Measurements from ENCODE around the gene LUZP1. TPM values are rescaled to one million over a fixed set of nuclear protein-coding genes. Genes with fewer than 3 reads are reported as not detected.

Gene LUZP1
- polyA plus RNA-seq, 1 of the 3 experiments (the other 2 are of a cell fraction) = 8.9 TPM

DNA sequence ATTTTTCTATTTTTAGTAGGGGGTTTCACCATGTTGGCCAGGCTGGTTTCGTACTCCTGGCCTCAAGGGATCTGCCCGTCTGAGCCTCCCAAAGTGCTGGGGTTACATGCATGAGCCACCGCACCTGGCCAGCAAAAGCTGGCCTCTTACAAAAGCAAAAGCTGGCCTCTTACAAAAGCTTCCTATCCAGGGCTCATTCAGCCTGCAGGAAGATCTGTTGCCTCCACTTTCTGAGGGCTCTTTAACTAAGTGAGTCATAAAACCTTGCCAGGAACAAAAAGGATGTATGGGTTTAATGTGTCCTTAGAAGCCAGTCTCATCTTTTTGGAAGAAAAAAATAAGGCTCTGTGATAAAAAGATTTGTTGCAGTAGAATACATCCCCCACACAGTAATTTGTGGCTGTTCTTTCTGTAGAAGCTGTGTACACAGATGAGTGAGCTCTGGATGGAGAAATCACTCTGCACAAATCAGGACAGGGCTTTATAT is 33.6 kb upstream of the LUZP1 start:
- WGBS (ENCODE audit: low lambda C conversion rate) = 26% methylated on average over 3 of the region's 3 CpGs
- POLR2A ChIA-PET = interaction anchor here (0.6 kb wide), 1 partner anchor 519 kb away, joined by 8 read pairs; no protein-coding TSS in a partner anchor
- DNase-seq = no peak

More for the DNA sequence above, 33.6 kb upstream of the LUZP1 start:
- Histone ChIP-seq H3K9me3 (no peaks in the 10 kb centered on the region), H3K9me2 (no peaks in the 10 kb centered on the region), H3K4me3 (ENCODE audit: low read depth in 2 of 2, low read length in 1 of 2) (no peak overlapping the region), H3K79me2 (ENCODE audit: insufficient read depth) (no peaks in the 10 kb centered on the region), H2AFZ (ENCODE audit: low read depth) (no peak overlapping the region), H4K20me1 (ENCODE audit: insufficient read depth) (no peaks in the 10 kb centered on the region), H3K27ac (ENCODE audit: low read depth in 2 of 2, low read length in 1 of 2) (peak overlapping the region in 1 of 2 experiments; percentile 25; a peak in 2 of 4 replicates), H3F3A (replicated peaks; ENCODE audit: insufficient read depth) (peaks cover 24% of the 10 kb centered on the region), H3K9ac (no peak overlapping the region; the same call in 1 of the 2 replicates), H3K4me1 (ENCODE audit: control insufficient read depth in 1 of 2, insufficient read depth in 2 of 2, low read depth in 1 of 2, low read length in 1 of 2) (peaks cover 0 to 10% of the 10 kb centered on the region in 2 experiments; a peak in 2 of 4 replicates), H3K36me3 (replicated peaks in 1 of 2; ENCODE audit: control insufficient read depth in 1 of 2, insufficient read depth in 2 of 2, low read length in 1 of 2) (no peaks in the 10 kb centered on the region), H3K4me2 (peak overlapping the region; percentile 20; the same call in 1 of the 2 replicates), H3K27me3 (ENCODE audit: insufficient read depth) (no peaks in the 10 kb centered on the region)
- CTCF ChIA-PET = interaction anchor here (3.7 kb wide), 1 partner anchor 17 kb away, joined by 19 read pairs; no protein-coding TSS in a partner anchor
- no peak for TF ChIP-seq NFIC (IDR thresholded peaks at IDR 0.05; ENCODE audit: borderline replicate concordance)
- no peak for TF ChIP-seq TAF1 (IDR thresholded peaks at IDR 0.05; ENCODE audit: borderline replicate concordance, low read depth, low read length)
- TF ChIP-seq, protein P1, sequence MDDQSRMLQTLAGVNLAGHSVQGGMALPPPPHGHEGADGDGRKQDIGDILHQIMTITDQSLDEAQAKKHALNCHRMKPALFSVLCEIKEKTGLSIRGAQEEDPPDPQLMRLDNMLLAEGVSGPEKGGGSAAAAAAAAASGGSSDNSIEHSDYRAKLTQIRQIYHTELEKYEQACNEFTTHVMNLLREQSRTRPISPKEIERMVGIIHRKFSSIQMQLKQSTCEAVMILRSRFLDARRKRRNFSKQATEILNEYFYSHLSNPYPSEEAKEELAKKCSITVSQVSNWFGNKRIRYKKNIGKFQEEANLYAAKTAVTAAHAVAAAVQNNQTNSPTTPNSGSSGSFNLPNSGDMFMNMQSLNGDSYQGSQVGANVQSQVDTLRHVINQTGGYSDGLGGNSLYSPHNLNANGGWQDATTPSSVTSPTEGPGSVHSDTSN (IDR thresholded peaks at IDR 0.05) = no peak
- peak; percentile 33; the same call in 1 of the 2 replicates for TF ChIP-seq FOSL2 (IDR thresholded peaks at IDR 0.05; ENCODE audit: borderline replicate concordance, low read depth)
- TF ChIP-seq SIN3A (IDR thresholded peaks at IDR 0.05; ENCODE audit: borderline replicate concordance, low read depth, low read length) = no peak
- TF ChIP-seq RXRA (IDR thresholded peaks at IDR 0.05; ENCODE audit: borderline replicate concordance, low read depth) = no peak
- TF ChIP-seq, protein P2, sequence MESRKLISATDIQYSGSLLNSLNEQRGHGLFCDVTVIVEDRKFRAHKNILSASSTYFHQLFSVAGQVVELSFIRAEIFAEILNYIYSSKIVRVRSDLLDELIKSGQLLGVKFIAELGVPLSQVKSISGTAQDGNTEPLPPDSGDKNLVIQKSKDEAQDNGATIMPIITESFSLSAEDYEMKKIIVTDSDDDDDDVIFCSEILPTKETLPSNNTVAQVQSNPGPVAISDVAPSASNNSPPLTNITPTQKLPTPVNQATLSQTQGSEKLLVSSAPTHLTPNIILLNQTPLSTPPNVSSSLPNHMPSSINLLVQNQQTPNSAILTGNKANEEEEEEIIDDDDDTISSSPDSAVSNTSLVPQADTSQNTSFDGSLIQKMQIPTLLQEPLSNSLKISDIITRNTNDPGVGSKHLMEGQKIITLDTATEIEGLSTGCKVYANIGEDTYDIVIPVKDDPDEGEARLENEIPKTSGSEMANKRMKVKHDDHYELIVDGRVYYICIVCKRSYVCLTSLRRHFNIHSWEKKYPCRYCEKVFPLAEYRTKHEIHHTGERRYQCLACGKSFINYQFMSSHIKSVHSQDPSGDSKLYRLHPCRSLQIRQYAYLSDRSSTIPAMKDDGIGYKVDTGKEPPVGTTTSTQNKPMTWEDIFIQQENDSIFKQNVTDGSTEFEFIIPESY (IDR thresholded peaks at IDR 0.05; ENCODE audit: borderline replicate concordance, low read depth) = no peak
- no peak for TF ChIP-seq RCOR1 (IDR thresholded peaks at IDR 0.05; ENCODE audit: low read length)
- TF ChIP-seq, protein P3, sequence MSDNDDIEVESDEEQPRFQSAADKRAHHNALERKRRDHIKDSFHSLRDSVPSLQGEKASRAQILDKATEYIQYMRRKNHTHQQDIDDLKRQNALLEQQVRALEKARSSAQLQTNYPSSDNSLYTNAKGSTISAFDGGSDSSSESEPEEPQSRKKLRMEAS (IDR thresholded peaks at IDR 0.05; ENCODE audit: low read depth) = no peak
- TF ChIP-seq, protein P4, sequence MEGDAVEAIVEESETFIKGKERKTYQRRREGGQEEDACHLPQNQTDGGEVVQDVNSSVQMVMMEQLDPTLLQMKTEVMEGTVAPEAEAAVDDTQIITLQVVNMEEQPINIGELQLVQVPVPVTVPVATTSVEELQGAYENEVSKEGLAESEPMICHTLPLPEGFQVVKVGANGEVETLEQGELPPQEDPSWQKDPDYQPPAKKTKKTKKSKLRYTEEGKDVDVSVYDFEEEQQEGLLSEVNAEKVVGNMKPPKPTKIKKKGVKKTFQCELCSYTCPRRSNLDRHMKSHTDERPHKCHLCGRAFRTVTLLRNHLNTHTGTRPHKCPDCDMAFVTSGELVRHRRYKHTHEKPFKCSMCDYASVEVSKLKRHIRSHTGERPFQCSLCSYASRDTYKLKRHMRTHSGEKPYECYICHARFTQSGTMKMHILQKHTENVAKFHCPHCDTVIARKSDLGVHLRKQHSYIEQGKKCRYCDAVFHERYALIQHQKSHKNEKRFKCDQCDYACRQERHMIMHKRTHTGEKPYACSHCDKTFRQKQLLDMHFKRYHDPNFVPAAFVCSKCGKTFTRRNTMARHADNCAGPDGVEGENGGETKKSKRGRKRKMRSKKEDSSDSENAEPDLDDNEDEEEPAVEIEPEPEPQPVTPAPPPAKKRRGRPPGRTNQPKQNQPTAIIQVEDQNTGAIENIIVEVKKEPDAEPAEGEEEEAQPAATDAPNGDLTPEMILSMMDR (IDR thresholded peaks at IDR 0.05) = no peak
- TF ChIP-seq CHD2 (IDR thresholded peaks at IDR 0.05; ENCODE audit: low read length, partially characterized antibody) = no peak
- TF ChIP-seq ELF1 (IDR thresholded peaks at IDR 0.05) = no peak
- no peak for TF ChIP-seq RFX5 (IDR thresholded peaks at IDR 0.05; ENCODE audit: low read length)
- no peak for TF ChIP-seq TEAD4 (IDR thresholded peaks at IDR 0.05; ENCODE audit: borderline replicate concordance, insufficient read depth)
- TF ChIP-seq EP300 (IDR thresholded peaks at IDR 0.05; ENCODE audit: borderline replicate concordance in 1 of 2, low read depth in 1 of 2, low read length in 1 of 2) = no peak
- TF ChIP-seq JUND (IDR thresholded peaks at IDR 0.05) = peak; percentile 37
- peak; percentile 31; the same call in 1 of the 2 replicates for TF ChIP-seq TCF12 (IDR thresholded peaks at IDR 0.05)
- TF ChIP-seq GATA2 (CRISPR knock-in tag; IDR thresholded peaks at IDR 0.05) = no peak
- TF ChIP-seq, protein P5, sequence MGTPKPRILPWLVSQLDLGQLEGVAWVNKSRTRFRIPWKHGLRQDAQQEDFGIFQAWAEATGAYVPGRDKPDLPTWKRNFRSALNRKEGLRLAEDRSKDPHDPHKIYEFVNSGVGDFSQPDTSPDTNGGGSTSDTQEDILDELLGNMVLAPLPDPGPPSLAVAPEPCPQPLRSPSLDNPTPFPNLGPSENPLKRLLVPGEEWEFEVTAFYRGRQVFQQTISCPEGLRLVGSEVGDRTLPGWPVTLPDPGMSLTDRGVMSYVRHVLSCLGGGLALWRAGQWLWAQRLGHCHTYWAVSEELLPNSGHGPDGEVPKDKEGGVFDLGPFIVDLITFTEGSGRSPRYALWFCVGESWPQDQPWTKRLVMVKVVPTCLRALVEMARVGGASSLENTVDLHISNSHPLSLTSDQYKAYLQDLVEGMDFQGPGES (IDR thresholded peaks at IDR 0.05; ENCODE audit: low read depth, low read length) = no peak
- TF ChIP-seq, protein P6, sequence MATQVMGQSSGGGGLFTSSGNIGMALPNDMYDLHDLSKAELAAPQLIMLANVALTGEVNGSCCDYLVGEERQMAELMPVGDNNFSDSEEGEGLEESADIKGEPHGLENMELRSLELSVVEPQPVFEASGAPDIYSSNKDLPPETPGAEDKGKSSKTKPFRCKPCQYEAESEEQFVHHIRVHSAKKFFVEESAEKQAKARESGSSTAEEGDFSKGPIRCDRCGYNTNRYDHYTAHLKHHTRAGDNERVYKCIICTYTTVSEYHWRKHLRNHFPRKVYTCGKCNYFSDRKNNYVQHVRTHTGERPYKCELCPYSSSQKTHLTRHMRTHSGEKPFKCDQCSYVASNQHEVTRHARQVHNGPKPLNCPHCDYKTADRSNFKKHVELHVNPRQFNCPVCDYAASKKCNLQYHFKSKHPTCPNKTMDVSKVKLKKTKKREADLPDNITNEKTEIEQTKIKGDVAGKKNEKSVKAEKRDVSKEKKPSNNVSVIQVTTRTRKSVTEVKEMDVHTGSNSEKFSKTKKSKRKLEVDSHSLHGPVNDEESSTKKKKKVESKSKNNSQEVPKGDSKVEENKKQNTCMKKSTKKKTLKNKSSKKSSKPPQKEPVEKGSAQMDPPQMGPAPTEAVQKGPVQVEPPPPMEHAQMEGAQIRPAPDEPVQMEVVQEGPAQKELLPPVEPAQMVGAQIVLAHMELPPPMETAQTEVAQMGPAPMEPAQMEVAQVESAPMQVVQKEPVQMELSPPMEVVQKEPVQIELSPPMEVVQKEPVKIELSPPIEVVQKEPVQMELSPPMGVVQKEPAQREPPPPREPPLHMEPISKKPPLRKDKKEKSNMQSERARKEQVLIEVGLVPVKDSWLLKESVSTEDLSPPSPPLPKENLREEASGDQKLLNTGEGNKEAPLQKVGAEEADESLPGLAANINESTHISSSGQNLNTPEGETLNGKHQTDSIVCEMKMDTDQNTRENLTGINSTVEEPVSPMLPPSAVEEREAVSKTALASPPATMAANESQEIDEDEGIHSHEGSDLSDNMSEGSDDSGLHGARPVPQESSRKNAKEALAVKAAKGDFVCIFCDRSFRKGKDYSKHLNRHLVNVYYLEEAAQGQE (IDR thresholded peaks at IDR 0.05; ENCODE audit: low read depth, low read length) = no peak
- no peak for TF ChIP-seq MEF2A (IDR thresholded peaks at IDR 0.05; ENCODE audit: borderline replicate concordance, low read depth)
